ENCODE data around the gene JMJD6.
"Not testable (repeated sequence)": the region's sequence is repeated elsewhere in the genome, so short reads cannot be mapped to it uniquely, and the experiment has no call there.

JMJD6 gene

GRCh38 chr17:76715496-76715830 is 10.9 kb downstream of the JMJD6 start:
- no peak for DNase-seq

GRCh38 chr17:76714822-76715495 is 11.4 kb downstream of the JMJD6 start:
- DNase-seq, result peak; percentile 16

DNA sequence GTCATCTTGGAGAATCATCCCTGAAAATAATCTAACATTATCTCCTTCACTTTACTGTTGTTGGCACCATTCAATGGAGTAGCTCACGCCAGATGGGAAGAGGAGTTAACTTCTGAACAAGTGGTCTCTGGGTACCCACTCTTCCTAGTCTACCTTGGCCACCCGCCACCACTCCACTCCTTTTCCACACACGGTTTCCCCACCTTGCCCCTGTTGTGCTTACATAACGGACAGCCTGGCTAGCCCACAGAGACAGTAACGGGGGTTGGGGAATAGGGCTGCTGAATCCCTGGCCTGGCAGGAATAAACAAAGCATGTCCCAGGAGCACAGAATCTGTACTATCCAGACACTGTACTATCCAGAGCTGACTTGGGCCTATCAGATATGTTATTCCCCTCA is 12.1 kb downstream of the JMJD6 start:
- no peak for DNase-seq

DNA sequence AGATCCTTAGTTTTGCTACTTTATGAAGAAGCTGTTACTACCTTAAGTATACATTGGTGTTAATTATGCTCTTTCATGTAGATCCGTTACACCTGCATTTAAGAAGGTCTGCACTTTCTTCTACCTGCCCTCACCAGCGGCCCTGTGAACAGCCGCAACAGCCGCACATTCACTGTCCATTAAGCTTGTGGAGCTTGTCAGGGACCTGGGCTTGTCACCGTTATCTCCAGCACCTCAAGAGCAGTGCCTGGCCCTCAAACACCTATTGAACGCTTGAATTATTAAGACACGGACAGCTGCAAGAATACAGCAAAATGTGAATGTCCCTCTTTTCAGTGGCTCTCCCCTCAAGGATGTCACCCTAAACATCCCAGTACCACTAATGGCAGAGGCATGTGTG is 12.6 kb downstream of the JMJD6 start:
- DNase-seq, result no peak

GRCh38 chr17:76712321-76712720 is 14.1 kb downstream of the JMJD6 start:
- not testable (repeated sequence) for DNase-seq

DNA sequence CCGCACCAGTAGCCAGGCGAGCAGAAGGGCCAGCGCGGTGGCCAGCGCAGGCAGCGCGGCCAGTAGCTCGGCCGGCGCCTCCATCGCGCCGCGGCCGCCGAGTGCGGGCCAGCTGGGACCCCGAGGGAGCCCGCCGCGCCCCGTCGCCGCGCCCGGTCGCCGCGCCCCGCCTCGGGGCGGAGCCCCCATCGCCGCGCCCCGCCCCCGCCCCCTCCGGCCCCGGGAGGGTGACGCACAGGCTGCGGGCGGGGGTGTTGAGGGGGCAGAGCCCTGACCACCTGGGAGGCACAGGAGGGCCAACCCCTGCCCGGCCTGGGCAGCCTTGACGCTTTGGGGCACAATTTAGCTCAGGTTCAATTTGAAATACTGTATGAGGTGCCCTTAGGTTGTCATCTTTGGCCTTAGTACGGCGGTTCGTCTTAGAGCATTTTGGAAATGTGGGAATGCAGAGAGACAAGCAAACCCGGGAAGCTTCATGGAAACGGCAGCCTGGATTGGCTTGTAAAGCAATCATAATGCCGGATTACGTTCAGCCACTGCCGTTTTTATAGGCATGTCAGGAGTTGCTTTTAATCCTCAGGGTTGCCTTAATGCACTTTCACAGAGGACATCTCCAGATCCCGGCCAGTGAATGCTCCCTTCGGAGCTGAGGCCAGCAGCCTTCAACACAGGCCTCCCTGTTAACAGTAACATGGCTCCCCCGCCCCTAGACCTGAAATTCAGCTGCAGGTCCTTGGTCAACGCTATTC is 15.4 kb downstream of the JMJD6 start, which contains the start of gene MXRA7:
Gene MXRA7, minus strand, starts transcription at position 103 of the 749 bp plus-strand sequence. Its CDS starts 19 bp downstream, at position 84.
- DNase-seq, result no peak

DNA sequence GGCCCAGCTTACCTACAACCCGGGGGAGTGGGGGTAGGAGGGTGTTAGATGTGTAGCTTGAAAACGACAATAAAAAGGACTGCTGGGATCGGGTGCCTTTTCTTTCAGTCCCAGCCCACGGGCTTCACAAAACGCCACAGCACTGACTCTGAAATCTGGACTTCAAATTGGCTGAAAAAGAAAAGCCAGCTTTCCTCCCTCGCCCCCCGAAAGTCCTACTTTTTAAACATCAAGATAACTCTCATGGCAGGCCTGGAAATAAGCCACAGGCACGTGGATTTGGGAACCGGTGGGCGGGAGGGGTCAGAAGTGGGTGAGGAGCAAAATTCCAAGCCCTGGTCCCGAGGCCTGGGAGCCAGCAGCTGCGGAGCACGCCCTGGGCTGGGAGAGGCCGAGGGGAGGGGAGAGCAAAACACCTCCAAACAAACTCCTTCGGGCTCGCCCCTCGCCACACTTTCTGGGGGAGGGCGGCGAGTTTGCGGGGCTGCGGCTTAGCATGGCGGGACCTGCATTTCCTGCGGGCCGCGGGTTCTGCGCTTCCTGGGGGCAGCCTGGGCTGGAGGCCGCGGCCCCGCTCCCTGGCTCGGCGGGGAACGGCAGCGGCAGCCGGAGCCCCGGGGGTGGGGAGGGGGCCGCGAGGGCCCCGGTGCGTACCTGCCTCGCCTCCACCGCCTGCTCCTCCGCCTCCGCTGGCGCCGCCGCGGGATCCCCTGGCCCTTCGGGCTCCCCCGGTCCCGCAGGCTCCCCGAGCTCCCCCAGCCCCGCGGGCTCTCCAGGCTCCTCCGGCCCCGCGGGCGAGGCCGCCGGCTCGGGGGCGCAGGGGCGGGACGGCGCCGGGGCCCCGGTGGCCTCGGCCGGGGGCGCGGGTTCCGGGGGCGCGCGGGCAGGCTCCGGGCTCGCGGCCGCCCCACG is 16.2 kb downstream of the JMJD6 start:
- not testable (repeated sequence) for DNase-seq

GRCh38 chr17:76709077-76709950 is 17.1 kb downstream of the JMJD6 start:
- DNase-seq, result no peak

DNA sequence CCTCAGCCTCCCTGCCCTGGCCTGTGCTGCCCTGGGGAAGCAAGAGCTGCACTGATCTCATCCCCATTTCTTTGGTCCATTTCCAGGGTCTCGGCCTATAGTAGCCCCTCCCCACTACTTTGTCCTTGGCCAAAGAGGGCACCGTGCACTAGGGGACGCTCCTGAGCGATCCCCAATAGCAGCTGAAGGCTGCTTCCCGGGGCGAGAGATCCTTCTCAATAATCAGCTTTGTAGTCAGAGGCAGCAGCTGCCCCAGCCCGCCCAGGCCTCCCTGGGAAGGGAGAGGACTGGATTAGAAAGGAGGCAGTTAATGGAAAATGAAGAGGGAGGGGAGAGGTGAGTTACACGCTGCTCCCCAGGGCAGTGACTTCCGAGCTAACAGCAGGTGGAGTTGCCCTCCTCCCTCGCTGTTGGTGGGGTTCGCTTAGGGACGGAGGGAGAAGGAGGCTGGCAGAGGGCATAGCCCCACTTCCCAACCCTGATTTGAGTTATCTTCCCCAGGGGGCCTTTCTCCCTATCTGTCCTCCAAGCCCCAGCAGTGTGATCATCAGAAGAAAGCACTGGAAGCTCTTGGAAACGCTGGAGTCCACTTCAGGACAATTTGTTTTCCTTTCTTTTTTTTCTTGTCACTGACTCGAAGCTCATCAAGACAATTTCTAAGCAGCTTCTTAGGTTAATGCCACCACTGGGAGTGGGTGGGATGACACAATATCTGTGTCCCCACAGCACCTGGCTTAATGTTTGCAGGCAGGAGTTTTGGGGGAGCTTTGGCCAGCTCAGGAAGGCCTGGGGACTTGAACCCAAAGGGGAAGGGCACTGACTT is 18.2 kb downstream of the JMJD6 start:
- no peak for DNase-seq

GRCh38 chr17:76706817-76707216 is 19.6 kb downstream of the JMJD6 start:
- peak; percentile 29 for DNase-seq

DNA sequence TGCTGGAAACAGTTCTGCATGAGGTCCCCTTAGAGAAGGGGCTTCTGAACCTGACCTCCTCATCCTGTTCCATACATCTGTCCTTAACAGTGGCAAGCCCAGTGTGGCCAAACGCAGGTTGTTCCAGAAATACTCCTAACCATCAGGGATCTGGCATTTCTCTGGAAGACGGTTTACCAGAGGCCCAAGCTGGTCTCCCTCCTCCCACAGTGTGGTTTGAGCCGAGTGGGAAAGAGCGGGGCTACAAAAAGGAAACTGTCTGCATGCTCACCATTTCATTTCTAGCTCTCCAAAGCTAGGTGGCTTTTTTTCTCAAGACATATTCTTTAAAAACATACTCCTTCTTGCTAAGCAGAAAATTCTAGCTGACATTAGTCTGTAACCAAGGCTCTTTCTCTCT is 21.6 kb downstream of the JMJD6 start:
- DNase-seq, result no peak

DNA sequence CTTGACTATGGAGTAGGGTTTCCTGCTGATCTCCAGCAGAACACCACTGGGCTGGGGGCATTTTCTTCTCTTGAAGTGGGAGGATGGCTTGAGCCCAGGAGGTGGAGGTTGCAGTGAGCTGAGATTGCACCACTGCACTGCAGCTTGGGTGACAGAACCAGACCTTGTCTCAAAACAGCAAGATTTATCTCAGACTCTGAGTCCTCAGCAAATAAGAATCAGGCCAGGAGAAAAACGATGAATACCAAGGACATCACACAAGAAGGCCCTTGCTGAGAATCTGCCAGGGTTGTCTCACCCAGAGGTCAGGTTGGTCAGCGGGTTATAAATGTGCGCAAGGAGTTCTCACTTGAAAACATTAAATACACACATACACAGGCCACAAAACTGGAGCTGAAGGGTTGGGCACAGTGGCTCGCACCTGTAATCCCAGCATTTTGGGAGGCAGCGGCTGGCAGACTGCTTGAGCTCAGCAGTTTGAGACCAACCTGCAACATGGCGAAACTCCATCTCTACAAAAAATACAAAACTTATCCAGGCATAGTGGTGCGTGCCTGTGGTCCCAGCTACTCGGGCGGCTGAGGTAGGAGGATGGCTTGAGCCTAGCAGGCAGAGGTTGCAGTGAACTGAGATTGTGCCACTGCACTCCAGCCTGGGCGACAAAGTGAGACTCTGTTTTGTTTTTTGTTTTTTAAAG is 23.3 kb downstream of the JMJD6 start:
- DNase-seq, result no peak

- no peak for DNase-seq
These were observed 24.3 kb downstream of the JMJD6 start for GRCh38 chr17:76702076-76702475.

DNA sequence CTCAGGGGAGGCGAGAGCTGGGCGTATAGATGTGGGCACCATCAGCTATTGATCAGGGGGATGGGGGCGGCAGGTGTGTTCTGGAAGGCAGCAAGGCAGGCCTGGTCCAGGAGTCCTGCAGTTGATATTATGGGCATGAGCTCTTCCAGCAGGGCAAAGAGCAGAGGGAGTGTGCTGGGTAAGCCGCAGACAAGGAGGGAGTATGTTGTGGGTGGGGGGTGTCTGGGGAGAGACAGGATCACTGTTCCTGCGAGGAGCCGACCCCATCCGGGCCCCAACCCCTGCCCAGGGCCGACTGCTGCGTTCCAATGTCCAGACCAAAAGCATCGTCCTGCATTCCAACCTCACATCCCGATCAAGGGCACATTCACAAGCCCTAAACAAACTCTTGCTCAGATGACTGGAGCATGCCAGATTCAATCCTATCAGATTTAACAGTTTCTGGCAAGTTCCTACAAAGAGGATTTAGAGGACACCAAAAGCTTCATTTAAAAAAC is 24.9 kb downstream of the JMJD6 start:
- no peak for DNase-seq

GRCh38 chr17:76700617-76701470 is 25.6 kb downstream of the JMJD6 start:
- DNase-seq, result peak; percentile 8

DNA sequence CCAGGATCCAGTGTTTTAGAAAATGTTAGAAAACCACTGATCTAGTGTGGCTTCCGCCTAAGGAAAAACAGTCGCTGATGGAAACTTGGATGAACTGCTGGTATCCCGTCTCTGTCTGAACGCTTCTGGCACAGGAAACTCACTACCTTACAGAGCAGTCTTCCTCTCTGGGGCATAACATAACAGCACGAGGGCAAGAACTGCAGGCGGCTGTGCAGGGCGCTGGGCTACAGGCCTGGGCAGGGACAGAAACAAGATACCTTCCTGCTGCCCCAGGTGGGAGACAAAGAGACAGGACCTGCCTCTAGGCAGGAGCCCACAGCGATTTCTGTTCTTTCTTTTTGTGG is 26.2 kb downstream of the JMJD6 start:
- DNase-seq, result no peak

GRCh38 chr17:76698466-76698977 is 27.9 kb downstream of the JMJD6 start:
- not testable (repeated sequence) for DNase-seq

GRCh38 chr17:76697702-76698465 is 28.5 kb downstream of the JMJD6 start:
- DNase-seq, result peak; percentile 4
